Measurements from ENCODE around the gene OXA1L.
"Not testable (repeated sequence)": the region's sequence is repeated elsewhere in the genome, so short reads cannot be mapped to it uniquely, and the experiment has no call there.

GRCh38 chr14:22725374-22725773 lies 41.1 kb upstream of the OXA1L start:
- not testable (repeated sequence) for TF ChIP-seq CTCF (conservative IDR thresholded peaks at IDR 0.05; ENCODE audit: low read depth, low read length); EZH2 (IDR thresholded peaks at IDR 0.05; ENCODE audit: borderline replicate concordance, low read depth, low read length, poor library complexity, severe bottlenecking)
